Measurements from ENCODE around the gene WIPI1. TPM values are rescaled to one million over a fixed set of nuclear protein-coding genes. Genes with fewer than 3 reads are reported as not detected.

WIPI1 gene
- total and polyA plus RNA-seq, 2 of the 13 experiments (the other 11 are each of a cell fraction or from before 2014, with no cell fraction given): 29.4 to 141 TPM

DNA sequence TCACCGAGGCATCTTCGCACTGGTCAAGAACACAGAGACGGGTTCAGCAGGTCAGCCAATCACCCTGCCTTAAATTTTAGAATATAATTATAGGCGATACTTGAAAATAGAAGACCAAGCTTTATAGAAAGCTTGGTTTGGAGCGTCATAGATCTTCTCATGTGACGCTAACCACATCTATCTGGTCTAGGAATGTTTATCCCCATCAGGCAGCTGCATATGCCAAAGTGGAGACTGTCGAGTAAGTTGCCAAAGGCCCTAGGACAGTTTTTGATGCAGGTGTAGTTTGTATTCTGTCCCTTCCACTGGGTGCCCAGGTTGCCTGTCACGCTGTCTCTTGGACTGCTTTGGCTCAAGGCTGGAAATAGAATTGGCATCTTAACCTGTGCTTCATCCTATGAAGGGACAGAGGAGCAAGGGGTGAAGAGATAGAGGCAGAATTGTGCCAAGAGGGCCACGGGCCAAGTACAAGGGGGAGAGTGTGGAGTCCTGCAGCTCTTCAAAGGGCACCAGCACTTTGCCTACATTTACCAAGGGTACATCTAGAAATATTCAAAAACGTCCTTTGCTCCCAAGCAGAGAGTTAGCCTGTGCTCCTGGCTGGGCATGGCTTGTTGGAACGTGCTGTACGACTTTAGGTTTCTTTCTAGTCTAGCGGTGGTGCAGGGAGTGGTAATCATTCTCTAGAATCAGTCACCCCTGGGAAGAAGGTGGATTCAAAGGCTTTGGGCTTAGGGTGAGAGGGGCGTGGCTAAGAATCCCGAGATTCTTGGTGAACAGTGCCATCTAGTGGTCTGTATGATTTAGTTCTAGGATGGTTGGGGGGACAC is 5.3 kb upstream of the WIPI1 start (continued):
- no peak for TF ChIP-seq ZNF75D (CRISPR knock-in tag; IDR thresholded peaks at IDR 0.05; ENCODE audit: borderline replicate concordance)
- TF ChIP-seq POGZ (CRISPR knock-in tag; IDR thresholded peaks at IDR 0.05): 0 out of 2 replicates have a peak, but pooled peaks have one; percentile 28
- TF ChIP-seq KDM1A (CRISPR knock-in tag; IDR thresholded peaks at IDR 0.05): no peak
- no peak for TF ChIP-seq ZNF260 (CRISPR knock-in tag; IDR thresholded peaks at IDR 0.05; ENCODE audit: borderline replicate concordance, low read depth)
- TF ChIP-seq, protein P1, sequence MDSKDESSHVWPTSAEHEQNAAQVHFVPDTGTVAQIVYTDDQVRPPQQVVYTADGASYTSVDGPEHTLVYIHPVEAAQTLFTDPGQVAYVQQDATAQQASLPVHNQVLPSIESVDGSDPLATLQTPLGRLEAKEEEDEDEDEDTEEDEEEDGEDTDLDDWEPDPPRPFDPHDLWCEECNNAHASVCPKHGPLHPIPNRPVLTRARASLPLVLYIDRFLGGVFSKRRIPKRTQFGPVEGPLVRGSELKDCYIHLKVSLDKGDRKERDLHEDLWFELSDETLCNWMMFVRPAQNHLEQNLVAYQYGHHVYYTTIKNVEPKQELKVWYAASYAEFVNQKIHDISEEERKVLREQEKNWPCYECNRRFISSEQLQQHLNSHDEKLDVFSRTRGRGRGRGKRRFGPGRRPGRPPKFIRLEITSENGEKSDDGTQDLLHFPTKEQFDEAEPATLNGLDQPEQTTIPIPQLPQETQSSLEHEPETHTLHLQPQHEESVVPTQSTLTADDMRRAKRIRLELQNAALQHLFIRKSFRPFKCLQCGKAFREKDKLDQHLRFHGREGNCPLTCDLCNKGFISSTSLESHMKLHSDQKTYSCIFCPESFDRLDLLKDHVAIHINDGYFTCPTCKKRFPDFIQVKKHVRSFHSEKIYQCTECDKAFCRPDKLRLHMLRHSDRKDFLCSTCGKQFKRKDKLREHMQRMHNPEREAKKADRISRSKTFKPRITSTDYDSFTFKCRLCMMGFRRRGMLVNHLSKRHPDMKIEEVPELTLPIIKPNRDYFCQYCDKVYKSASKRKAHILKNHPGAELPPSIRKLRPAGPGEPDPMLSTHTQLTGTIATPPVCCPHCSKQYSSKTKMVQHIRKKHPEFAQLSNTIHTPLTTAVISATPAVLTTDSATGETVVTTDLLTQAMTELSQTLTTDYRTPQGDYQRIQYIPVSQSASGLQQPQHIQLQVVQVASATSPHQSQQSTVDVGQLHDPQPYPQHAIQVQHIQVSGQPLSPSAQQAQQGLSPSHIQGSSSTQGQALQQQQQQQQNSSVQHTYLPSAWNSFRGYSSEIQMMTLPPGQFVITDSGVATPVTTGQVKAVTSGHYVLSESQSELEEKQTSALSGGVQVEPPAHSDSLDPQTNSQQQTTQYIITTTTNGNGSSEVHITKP (CRISPR knock-in tag; IDR thresholded peaks at IDR 0.05; ENCODE audit: low read depth): peak; percentile 24; the same call in 1 of the 2 replicates
- 0 out of 2 replicates have a peak, but pooled peaks have one; percentile 14 for TF ChIP-seq ZNF124 (CRISPR knock-in tag; IDR thresholded peaks at IDR 0.05)
- no peak for TF ChIP-seq ZNF282 (IDR thresholded peaks at IDR 0.05; ENCODE audit: partially characterized antibody)
- TF ChIP-seq GPN1 (CRISPR knock-in tag; IDR thresholded peaks at IDR 0.05; ENCODE audit: borderline replicate concordance): no peak
- no peak for TF ChIP-seq RAD51 (IDR thresholded peaks at IDR 0.05; ENCODE audit: borderline replicate concordance)
- TF ChIP-seq FOXK1 (CRISPR knock-in tag; IDR thresholded peaks at IDR 0.05; ENCODE audit: borderline replicate concordance, low read depth): no peak
- TF ChIP-seq, protein P2, sequence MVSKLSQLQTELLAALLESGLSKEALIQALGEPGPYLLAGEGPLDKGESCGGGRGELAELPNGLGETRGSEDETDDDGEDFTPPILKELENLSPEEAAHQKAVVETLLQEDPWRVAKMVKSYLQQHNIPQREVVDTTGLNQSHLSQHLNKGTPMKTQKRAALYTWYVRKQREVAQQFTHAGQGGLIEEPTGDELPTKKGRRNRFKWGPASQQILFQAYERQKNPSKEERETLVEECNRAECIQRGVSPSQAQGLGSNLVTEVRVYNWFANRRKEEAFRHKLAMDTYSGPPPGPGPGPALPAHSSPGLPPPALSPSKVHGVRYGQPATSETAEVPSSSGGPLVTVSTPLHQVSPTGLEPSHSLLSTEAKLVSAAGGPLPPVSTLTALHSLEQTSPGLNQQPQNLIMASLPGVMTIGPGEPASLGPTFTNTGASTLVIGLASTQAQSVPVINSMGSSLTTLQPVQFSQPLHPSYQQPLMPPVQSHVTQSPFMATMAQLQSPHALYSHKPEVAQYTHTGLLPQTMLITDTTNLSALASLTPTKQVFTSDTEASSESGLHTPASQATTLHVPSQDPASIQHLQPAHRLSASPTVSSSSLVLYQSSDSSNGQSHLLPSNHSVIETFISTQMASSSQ (IDR thresholded peaks at IDR 0.05; ENCODE audit: low read depth): no peak
- TF ChIP-seq, protein P2 (CRISPR knock-in tag; IDR thresholded peaks at IDR 0.05; ENCODE audit: borderline replicate concordance): no peak
- TF ChIP-seq, protein P3, sequence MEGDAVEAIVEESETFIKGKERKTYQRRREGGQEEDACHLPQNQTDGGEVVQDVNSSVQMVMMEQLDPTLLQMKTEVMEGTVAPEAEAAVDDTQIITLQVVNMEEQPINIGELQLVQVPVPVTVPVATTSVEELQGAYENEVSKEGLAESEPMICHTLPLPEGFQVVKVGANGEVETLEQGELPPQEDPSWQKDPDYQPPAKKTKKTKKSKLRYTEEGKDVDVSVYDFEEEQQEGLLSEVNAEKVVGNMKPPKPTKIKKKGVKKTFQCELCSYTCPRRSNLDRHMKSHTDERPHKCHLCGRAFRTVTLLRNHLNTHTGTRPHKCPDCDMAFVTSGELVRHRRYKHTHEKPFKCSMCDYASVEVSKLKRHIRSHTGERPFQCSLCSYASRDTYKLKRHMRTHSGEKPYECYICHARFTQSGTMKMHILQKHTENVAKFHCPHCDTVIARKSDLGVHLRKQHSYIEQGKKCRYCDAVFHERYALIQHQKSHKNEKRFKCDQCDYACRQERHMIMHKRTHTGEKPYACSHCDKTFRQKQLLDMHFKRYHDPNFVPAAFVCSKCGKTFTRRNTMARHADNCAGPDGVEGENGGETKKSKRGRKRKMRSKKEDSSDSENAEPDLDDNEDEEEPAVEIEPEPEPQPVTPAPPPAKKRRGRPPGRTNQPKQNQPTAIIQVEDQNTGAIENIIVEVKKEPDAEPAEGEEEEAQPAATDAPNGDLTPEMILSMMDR (CRISPR knock-in tag; IDR thresholded peaks at IDR 0.05): peak; percentile 94
- TF ChIP-seq, protein P4, sequence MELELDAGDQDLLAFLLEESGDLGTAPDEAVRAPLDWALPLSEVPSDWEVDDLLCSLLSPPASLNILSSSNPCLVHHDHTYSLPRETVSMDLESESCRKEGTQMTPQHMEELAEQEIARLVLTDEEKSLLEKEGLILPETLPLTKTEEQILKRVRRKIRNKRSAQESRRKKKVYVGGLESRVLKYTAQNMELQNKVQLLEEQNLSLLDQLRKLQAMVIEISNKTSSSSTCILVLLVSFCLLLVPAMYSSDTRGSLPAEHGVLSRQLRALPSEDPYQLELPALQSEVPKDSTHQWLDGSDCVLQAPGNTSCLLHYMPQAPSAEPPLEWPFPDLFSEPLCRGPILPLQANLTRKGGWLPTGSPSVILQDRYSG (CRISPR knock-in tag; IDR thresholded peaks at IDR 0.05): no peak
- no peak for TF ChIP-seq ZNF546 (CRISPR knock-in tag; conservative IDR thresholded peaks at IDR 0.05)
- TF ChIP-seq MYNN (CRISPR knock-in tag; IDR thresholded peaks at IDR 0.05; ENCODE audit: low read depth): no peak
- TF ChIP-seq TCF7 (IDR thresholded peaks at IDR 0.05; ENCODE audit: low read depth): no peak
- no peak for TF ChIP-seq TMF1 (CRISPR knock-in tag; IDR thresholded peaks at IDR 0.05; ENCODE audit: low read depth)

Measured in HepG2 (cell line).